MCF 10A (cell line): ENCODE results near the gene TAL1. TPM values are rescaled to one million over a fixed set of nuclear protein-coding genes. Genes with fewer than 3 reads are reported as not detected.

ENCODE experiments used
- BruUV-seq: library from RNA; stranded (reverse); fragments of 400-500 nt; replicated peaks from 2 replicates; lab custom pipeline; 2021; lab: Mats Ljungman, UMichigan
- CTCF ChIA-PET: fragments of 300-600 bp; sonication (Branson Sonifier 250); formaldehyde crosslinking; extraction: SDS; loops from one replicate; lab custom pipeline; 2021; ENCODE audit warnings: antibody characterized with exemption, inconsistent platforms; lab: Yijun Ruan, JAX
- POLR2A ChIA-PET: fragments of 300-600, 350-650 bp; sonication (Branson Sonifier 250); formaldehyde crosslinking; extraction: SDS; loops from one replicate; lab custom pipeline; 2020; ENCODE audit warnings: antibody characterized with exemption, inconsistent platforms; lab: Yijun Ruan, JAX
- DNase-seq: peaks from one replicate; pipeline ENCODE4 v3.0.0-alpha.2; 2018; ENCODE audit not compliant: unreplicated experiment
- H3K27ac Mint-ChIP-seq: one replicate; pipeline ENCODE4 v1.8.0; 2022; ENCODE audit warnings: mild to moderate bottlenecking, low read depth, mixed read lengths; ENCODE audit not compliant: unreplicated experiment
- H3K27me3 Mint-ChIP-seq: one replicate; pipeline ENCODE4 v1.8.0; 2022; ENCODE audit warnings: mixed read lengths; ENCODE audit not compliant: insufficient read depth, unreplicated experiment
- H3K36me3 Mint-ChIP-seq: one replicate; pipeline ENCODE4 v1.8.0; 2022; ENCODE audit warnings: mild to moderate bottlenecking, moderate library complexity, mixed read lengths; ENCODE audit not compliant: insufficient read depth, unreplicated experiment
- H3K4me1 Mint-ChIP-seq: one replicate; pipeline ENCODE4 v1.8.0; 2022; ENCODE audit warnings: mixed read lengths; ENCODE audit not compliant: insufficient read depth, unreplicated experiment
- H3K4me3 Mint-ChIP-seq: one replicate; pipeline ENCODE4 v1.8.0; 2022; ENCODE audit warnings: mild to moderate bottlenecking, moderate library complexity, mixed read lengths; ENCODE audit not compliant: unreplicated experiment
- H3K9me3 Mint-ChIP-seq: one replicate; pipeline ENCODE4 v1.8.0; 2022; ENCODE audit warnings: mixed read lengths; ENCODE audit not compliant: unreplicated experiment
- intact Hi-C: fragments of 100-400 bp; cut with micrococcal nuclease; formaldehyde crosslinking; loops from 2 replicates; pipeline ENCODE4 v1.14.1; 2022
- total RNA-seq: library from RNA; stranded (reverse); gene quantifications from 2 replicates; pipeline ENCODE4 v1.2.3, GENCODE V29; 2022
- TF ChIP-seq, protein P1 (sequence below): fragments of 200-600 bp; IDR thresholded peaks from one replicate; pipeline ENCODE4 v1.8.0; 2022; ENCODE audit warnings: antibody characterized with exemption, mild to moderate bottlenecking; ENCODE audit not compliant: unreplicated experiment

Gene TAL1
- total RNA-seq, 1 experiment from 2014 or later, result not detected

DNA sequence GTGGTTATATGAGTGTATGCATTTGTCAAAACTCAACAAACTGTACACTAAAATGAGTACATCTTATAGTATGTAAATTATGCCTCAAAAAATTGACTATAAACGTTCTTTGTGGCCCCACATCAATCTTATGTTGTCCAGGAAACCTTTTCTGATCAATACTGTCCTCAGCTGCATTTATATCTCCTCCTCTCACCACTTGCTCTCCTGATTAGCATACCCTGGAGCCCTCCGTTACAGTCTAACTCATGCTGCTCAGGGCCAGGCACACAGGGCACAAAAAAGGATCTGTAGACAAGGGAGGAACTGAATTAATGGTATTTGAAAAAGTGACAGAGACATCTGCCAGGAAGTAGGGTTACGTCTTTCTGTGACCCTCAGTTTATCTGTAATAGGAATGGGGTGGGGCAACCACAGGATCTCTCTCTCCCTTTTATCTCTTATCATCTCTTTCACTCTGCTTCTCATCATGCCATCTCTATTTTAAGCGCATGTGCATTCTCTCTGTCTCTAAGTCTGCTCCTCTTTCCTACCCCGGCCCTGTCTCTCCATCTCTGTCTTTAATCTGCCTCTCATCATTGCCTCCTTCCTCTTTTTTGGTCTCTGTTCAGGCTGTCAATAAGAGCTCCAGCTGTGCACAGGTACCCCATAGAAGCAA lies 7.0 kb upstream of the TAL1 start:
- no peaks in the 10 kb centered on the region for H3K36me3 Mint-ChIP-seq
- no peaks in the 10 kb centered on the region for H3K9me3 Mint-ChIP-seq
- BruUV-seq, result no TSS peak
- no peak overlapping the region for H3K27ac Mint-ChIP-seq
- TF ChIP-seq, protein P1, sequence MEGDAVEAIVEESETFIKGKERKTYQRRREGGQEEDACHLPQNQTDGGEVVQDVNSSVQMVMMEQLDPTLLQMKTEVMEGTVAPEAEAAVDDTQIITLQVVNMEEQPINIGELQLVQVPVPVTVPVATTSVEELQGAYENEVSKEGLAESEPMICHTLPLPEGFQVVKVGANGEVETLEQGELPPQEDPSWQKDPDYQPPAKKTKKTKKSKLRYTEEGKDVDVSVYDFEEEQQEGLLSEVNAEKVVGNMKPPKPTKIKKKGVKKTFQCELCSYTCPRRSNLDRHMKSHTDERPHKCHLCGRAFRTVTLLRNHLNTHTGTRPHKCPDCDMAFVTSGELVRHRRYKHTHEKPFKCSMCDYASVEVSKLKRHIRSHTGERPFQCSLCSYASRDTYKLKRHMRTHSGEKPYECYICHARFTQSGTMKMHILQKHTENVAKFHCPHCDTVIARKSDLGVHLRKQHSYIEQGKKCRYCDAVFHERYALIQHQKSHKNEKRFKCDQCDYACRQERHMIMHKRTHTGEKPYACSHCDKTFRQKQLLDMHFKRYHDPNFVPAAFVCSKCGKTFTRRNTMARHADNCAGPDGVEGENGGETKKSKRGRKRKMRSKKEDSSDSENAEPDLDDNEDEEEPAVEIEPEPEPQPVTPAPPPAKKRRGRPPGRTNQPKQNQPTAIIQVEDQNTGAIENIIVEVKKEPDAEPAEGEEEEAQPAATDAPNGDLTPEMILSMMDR, result no peak
- intact Hi-C loops, result no loop called here
- POLR2A ChIA-PET, result no interaction called here
- H3K4me1 Mint-ChIP-seq, result peaks cover 6% of the 10 kb centered on the region
- H3K4me3 Mint-ChIP-seq, result no peak overlapping the region
- DNase-seq, result no peak
- CTCF ChIA-PET, result interaction anchor here (1.1 to 1.6 kb wide), 4 partner anchors 24 to 60 kb away, joined by 3 to 10 read pairs (median 4); no protein-coding TSS in a partner anchor
- no peaks in the 10 kb centered on the region for H3K27me3 Mint-ChIP-seq

- ChIA-PET POLR2A (no interaction called here), CTCF (interaction anchor here (0.6 to 1.5 kb wide), 3 partner anchors 15 to 1059 kb away, joined by 3 to 5 read pairs (median 3); no protein-coding TSS in a partner anchor)
- intact Hi-C loops, result no loop called here
- Mint-ChIP-seq H3K4me3 (no peak overlapping the region), H3K27ac (no peak overlapping the region), H3K27me3 (peaks cover 29% of the 10 kb centered on the region), H3K4me1 (peaks cover 6% of the 10 kb centered on the region), H3K36me3 (no peaks in the 10 kb centered on the region), H3K9me3 (no peaks in the 10 kb centered on the region)
- BruUV-seq, result no TSS peak
- TF ChIP-seq, protein P1, result no peak
- no peak for DNase-seq
These were observed 3.8 kb upstream of the TAL1 start for GRCh38 chr1:47235806-47236205.

- DNase-seq, result no peak
- Mint-ChIP-seq H3K4me3 (no peak overlapping the region), H3K27me3 (peaks cover 35% of the 10 kb centered on the region), H3K9me3 (no peaks in the 10 kb centered on the region), H3K27ac (no peak overlapping the region), H3K36me3 (no peaks in the 10 kb centered on the region), H3K4me1 (peaks cover 6% of the 10 kb centered on the region)
- no TSS peak for BruUV-seq
- intact Hi-C loops, result no loop called here
- CTCF ChIA-PET, result interaction anchor here (1.0 to 1.5 kb wide), 3 partner anchors 17 to 42 kb away, joined by 3 to 5 read pairs (median 4); no protein-coding TSS in a partner anchor
- POLR2A ChIA-PET, result no interaction called here
- TF ChIP-seq, protein P1, result no peak
These were observed 3.2 kb upstream of the TAL1 start for GRCh38 chr1:47235241-47235681.

- H3K27ac Mint-ChIP-seq, result no peak overlapping the region
- POLR2A ChIA-PET, result interaction anchor here (1.1 kb wide), 1 partner anchor 33 kb away, joined by 3 read pairs; no protein-coding TSS in a partner anchor
These were observed 1.2 kb upstream of the TAL1 start for GRCh38 chr1:47233186-47233585.

More at GRCh38 chr1:47233186-47233585, 1.2 kb upstream of the TAL1 start:
- no TSS peak for BruUV-seq
- intact Hi-C loops, result no loop called here
- Mint-ChIP-seq H3K27me3 (peaks cover 44% of the 10 kb centered on the region), H3K4me3 (no peak overlapping the region), H3K4me1 (peaks cover 6% of the 10 kb centered on the region), H3K36me3 (no peaks in the 10 kb centered on the region), H3K9me3 (no peaks in the 10 kb centered on the region)
- CTCF ChIA-PET, result interaction anchor here (0.7 kb wide), 1 partner anchor 28 kb away, joined by 3 read pairs; no protein-coding TSS in a partner anchor
- TF ChIP-seq, protein P1, result no peak
- no peak for DNase-seq
